ENCODE measurements around the gene KLF16.

The KLF16 gene

DNA sequence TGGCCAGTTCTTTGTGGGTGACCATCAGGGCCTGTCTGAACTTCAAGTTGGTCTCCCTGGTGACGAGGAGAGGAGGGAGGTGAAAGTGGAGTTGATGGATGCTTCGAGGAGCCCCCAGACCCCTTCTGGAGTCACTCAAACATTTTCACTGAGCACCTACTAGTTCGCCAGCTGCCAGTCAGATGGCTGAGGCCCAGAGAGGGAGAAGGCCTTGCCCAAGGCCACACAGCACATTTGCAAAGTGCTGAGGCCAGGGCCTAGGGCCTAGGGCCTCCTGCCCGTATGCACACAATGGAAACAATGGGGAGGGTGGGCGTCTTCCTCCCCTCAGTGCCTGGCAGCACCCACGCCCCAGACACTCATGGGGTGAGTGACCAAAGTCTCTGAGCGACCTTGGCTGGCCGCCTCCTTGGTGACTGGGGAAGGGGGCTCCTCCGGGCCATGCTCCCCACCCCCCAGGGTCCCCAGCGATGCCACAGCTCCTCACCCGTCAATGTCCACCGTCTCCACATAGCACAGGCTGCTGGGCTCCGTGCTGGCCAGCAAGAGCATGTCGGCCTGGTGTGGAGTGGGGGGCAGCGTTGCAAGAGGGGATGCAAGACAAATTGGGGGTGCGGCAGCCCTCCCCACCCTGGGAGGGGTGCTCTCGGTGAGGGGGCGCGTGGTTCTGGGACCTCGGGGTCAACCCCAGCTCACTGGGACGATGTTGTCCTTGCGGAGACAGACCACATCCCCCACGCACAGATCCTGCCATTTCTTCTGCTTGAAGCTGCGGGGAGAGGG is 57.8 kb downstream of the KLF16 start:
- DNase-seq, result no peak

DNA sequence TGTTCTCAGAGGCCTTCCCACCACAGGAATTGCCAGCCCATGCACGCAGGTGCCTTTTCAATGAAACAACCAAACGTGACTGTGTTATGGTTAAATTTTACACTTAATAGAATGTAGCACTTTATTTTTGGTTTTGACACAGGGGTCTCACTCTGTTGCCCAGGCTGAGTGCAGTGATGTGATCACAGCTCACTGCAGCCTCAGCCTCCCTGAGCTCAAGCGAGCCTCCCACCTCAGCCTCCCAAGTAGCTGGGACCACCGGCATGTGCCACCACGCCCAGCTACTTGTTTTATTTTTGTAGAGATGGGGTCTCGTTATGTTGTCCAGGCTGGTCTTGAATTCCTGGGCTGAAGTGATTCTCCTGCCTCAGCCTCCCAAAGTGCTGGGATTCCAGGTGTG is 58.5 kb downstream of the KLF16 start:
- no peak for DNase-seq
